ENCODE results near the gene GALNT14.

The GALNT14 gene

GRCh38 chr2:30974554-30974953 is 163.7 kb downstream of the GALNT14 start:
- no peak for TF ChIP-seq CTCF (IDR thresholded peaks at IDR 0.05)
- no peaks in the 10 kb centered on the region for H3K27me3 ChIP-seq (ENCODE audit: control insufficient read depth, insufficient read depth, low read length)
- H3K9ac ChIP-seq: no peak overlapping the region
- H3K36me3 ChIP-seq (ENCODE audit: control insufficient read depth, insufficient read depth, low read length): no peaks in the 10 kb centered on the region
- H3K79me2 ChIP-seq: no peaks in the 10 kb centered on the region
- H3K4me1 ChIP-seq: no peaks in the 10 kb centered on the region
- no peak overlapping the region for H3K27ac ChIP-seq
- H3K9me3 ChIP-seq (ENCODE audit: control insufficient read depth, low read length): no peaks in the 10 kb centered on the region
- H3K4me2 ChIP-seq (ENCODE audit: low read length): no peak overlapping the region
- H3K4me3 ChIP-seq (ENCODE audit: low read depth, low read length): no peak overlapping the region
- no peak overlapping the region for H2AFZ ChIP-seq

- H3K4me2 ChIP-seq (ENCODE audit: low read length): no peak overlapping the region
- H3K79me2 ChIP-seq: no peaks in the 10 kb centered on the region
- no peaks in the 10 kb centered on the region for H3K9me3 ChIP-seq (ENCODE audit: control insufficient read depth, low read length)
- no peaks in the 10 kb centered on the region for H3K36me3 ChIP-seq (ENCODE audit: control insufficient read depth, insufficient read depth, low read length)
- no peak overlapping the region for H3K4me3 ChIP-seq (ENCODE audit: low read depth, low read length)
- no peak overlapping the region for H2AFZ ChIP-seq
- H3K4me1 ChIP-seq: no peaks in the 10 kb centered on the region
- no peak overlapping the region for H3K9ac ChIP-seq
- no peak for TF ChIP-seq CTCF (IDR thresholded peaks at IDR 0.05)
- no peak overlapping the region for H3K27ac ChIP-seq
- no peaks in the 10 kb centered on the region for H3K27me3 ChIP-seq (ENCODE audit: control insufficient read depth, insufficient read depth, low read length)
These were observed 164.1 kb downstream of the GALNT14 start for GRCh38 chr2:30974092-30974491.

- Histone ChIP-seq H3K9ac (no peak overlapping the region), H2AFZ (no peak overlapping the region), H3K4me2 (ENCODE audit: low read length) (no peak overlapping the region), H3K27ac (no peak overlapping the region), H3K4me3 (ENCODE audit: low read depth, low read length) (no peak overlapping the region), H3K9me3 (ENCODE audit: control insufficient read depth, low read length) (no peaks in the 10 kb centered on the region), H3K4me1 (no peaks in the 10 kb centered on the region), H3K79me2 (no peaks in the 10 kb centered on the region), H3K36me3 (ENCODE audit: control insufficient read depth, insufficient read depth, low read length) (no peaks in the 10 kb centered on the region), H3K27me3 (ENCODE audit: control insufficient read depth, insufficient read depth, low read length) (no peaks in the 10 kb centered on the region)
- TF ChIP-seq CTCF (IDR thresholded peaks at IDR 0.05): no peak
These were observed 166.8 kb downstream of the GALNT14 start for GRCh38 chr2:30971231-30972025.

- Histone ChIP-seq H3K79me2 (no peaks in the 10 kb centered on the region), H2AFZ (no peak overlapping the region), H3K4me3 (ENCODE audit: low read depth, low read length) (no peak overlapping the region), H3K4me2 (ENCODE audit: low read length) (no peak overlapping the region), H3K27ac (no peak overlapping the region), H3K9me3 (ENCODE audit: control insufficient read depth, low read length) (no peaks in the 10 kb centered on the region), H3K27me3 (ENCODE audit: control insufficient read depth, insufficient read depth, low read length) (no peaks in the 10 kb centered on the region), H3K9ac (no peak overlapping the region), H3K4me1 (no peaks in the 10 kb centered on the region), H3K36me3 (ENCODE audit: control insufficient read depth, insufficient read depth, low read length) (no peaks in the 10 kb centered on the region)
- TF ChIP-seq CTCF (IDR thresholded peaks at IDR 0.05): no peak
These were observed 169.4 kb downstream of the GALNT14 start for GRCh38 chr2:30968660-30969397.

All from parathyroid adenoma (tissue), 2 donors.